Cardiac fibroblast (primary cell): ENCODE measurements around the gene FSTL5.

Experiments used
- DNase-seq, 2 donors: peaks; one replicate each; pipeline versions ENCODE4 v3.0.0 to v3.0.0-alpha.2; 2010; ENCODE audit warnings: low read depth in 2 of 2
- H3K4me3 ChIP-seq, 2 donors: replicated peaks in 1 of 2; 1 replicate in 1 of 2; 2 replicates in 1 of 2; pipeline ENCODE4 v1.5.1; 2011; ENCODE audit warnings: low read depth in 2 of 2, low read length in 2 of 2, mild to moderate bottlenecking in 2 of 2, moderate library complexity in 1 of 2
- CTCF ChIP-seq: IDR thresholded peaks from one replicate; pipeline ENCODE4 v1.5.1; 2011; ENCODE audit warnings: low read depth, mild to moderate bottlenecking, low read length, inconsistent platforms

The FSTL5 gene

GRCh38 chr4:161448550-161449180 lies 715.1 kb downstream of the FSTL5 start:
- no peak overlapping the region for H3K4me3 ChIP-seq
- DNase-seq, result no peak
- TF ChIP-seq CTCF, result no peak

DNA sequence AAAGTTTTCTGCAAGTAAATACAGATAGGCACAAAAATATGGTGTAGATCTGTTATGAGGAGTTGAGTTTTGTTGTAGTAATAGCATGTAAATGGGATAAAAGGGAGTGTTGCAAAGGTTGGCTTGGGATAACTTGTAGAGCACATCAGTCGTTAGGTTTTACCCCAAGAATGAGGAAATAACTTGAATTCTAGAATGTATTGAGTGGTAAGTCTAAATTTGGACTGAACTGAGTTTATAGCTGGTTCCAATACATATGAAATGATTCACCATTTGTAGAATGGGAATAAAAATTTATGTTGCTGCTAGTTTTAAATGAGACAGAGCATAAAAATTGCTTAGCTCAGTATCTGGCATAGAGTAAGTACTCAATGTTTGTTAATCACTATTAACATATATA lies 719.2 kb downstream of the FSTL5 start:
- TF ChIP-seq CTCF, result no peak
- H3K4me3 ChIP-seq, result no peak overlapping the region
- DNase-seq, result no peak

DNA sequence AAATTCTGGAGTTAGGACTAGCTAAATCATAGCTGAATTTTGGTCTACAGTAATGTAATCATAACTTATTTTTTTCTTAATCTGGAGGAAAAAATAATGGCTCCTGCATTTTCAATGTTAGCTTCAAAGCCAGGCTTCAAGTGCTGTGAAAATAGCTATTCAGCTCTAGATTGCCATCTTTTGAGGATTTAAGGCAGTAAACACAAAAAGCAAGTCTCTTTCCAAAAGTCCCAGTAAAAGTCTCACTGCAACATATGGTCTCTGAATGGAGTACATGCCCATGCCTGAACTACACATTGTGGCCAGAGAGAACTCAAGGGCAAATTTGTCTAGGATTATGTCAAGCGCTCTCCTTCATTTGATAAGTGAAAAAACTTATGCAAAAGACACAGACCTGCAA lies 720.9 kb downstream of the FSTL5 start:
- TF ChIP-seq CTCF, result no peak
- DNase-seq, result no peak
- no peak overlapping the region for H3K4me3 ChIP-seq

- no peak for TF ChIP-seq CTCF
- H3K4me3 ChIP-seq, result no peak overlapping the region
Observed at GRCh38 chr4:161438096-161438495, 725.7 kb downstream of the FSTL5 start.

GRCh38 chr4:161428180-161428965 lies 735.4 kb downstream of the FSTL5 start:
- no peak for TF ChIP-seq CTCF
- H3K4me3 ChIP-seq, result no peak overlapping the region
- DNase-seq, result no peak

More at GRCh38 chr4:161438096-161438495, 725.7 kb downstream of the FSTL5 start:
- no peak for DNase-seq

- H3K4me3 ChIP-seq, result no peak overlapping the region
- DNase-seq, result no peak
- no peak for TF ChIP-seq CTCF
Observed at GRCh38 chr4:161419822-161420221, 744.0 kb downstream of the FSTL5 start.
